ENCODE results near the gene COA7. TPM values are rescaled to one million over a fixed set of nuclear protein-coding genes. Genes with fewer than 3 reads are reported as not detected.

COA7 gene
- total and polyA plus RNA-seq, 2 of the 8 experiments (the other 6 are each of a cell fraction or from before 2014, with no cell fraction given), result 23.2 to 61.8 TPM

- Histone ChIP-seq H3K36me3 (ENCODE audit: control insufficient read depth in 2 of 4, insufficient read depth in 4 of 4, low read length in 3 of 4) (no peaks in the 10 kb centered on the region), H3K27me3 (replicated peaks in 1 of 4; ENCODE audit: control insufficient read depth in 3 of 4, extremely low read depth in 1 of 4, insufficient read depth in 3 of 4, low read length in 3 of 4) (no peaks in the 10 kb centered on the region), H3K4me2 (ENCODE audit: insufficient read depth in 1 of 2, low read depth in 2 of 2, low read length in 2 of 2) (no peak overlapping the region), H3K4ac (replicated peaks; ENCODE audit: insufficient read length, low read depth, low read length) (no peak overlapping the region), H2BK15ac (ENCODE audit: low read length) (no peak overlapping the region), H4K91ac (replicated peaks; ENCODE audit: insufficient read length, low read length) (no peak overlapping the region), H2BK120ac (replicated peaks; ENCODE audit: low read depth, low read length) (no peak overlapping the region), H3K56ac (replicated peaks; ENCODE audit: insufficient read length, low read depth, low read length) (no peak overlapping the region), H3K18ac (ENCODE audit: extremely low read depth, low read length) (no peak overlapping the region), H4K20me1 (replicated peaks in 1 of 2; ENCODE audit: control insufficient read depth in 1 of 2, insufficient read depth in 2 of 2, low read length in 2 of 2) (no peaks in the 10 kb centered on the region), H2AK5ac (ENCODE audit: low read depth, low read length) (no peak overlapping the region), H4K5ac (ENCODE audit: insufficient read length, low read depth, low read length) (no peak overlapping the region), H2BK20ac (ENCODE audit: low read length) (no peak overlapping the region), H3K79me1 (ENCODE audit: low read depth, low read length) (no peaks in the 10 kb centered on the region), H3K14ac (ENCODE audit: insufficient read length) (no peak overlapping the region), H3K9ac (replicated peaks in 1 of 4; ENCODE audit: extremely low read depth in 1 of 4, low read depth in 3 of 4, low read length in 3 of 4) (no peak overlapping the region), H2BK5ac (ENCODE audit: low read depth, low read length) (no peak overlapping the region), H3K4me3 (ENCODE audit: extremely low read depth in 1 of 4, insufficient read depth in 2 of 4, low read depth in 3 of 4, low read length in 4 of 4) (no peak overlapping the region), H2AFZ (ENCODE audit: low read length) (peak overlapping the region; percentile 21; the same call in 1 of the 2 replicates), H3K23ac (ENCODE audit: insufficient read length) (no peak overlapping the region), H3K27ac (ENCODE audit: low read depth, low read length) (no peak overlapping the region), H3K9me3 (ENCODE audit: insufficient read depth in 2 of 2, low read depth in 1 of 2, low read length in 1 of 2) (no peaks in the 10 kb centered on the region), H3K4me1 (replicated peaks in 1 of 4; ENCODE audit: control insufficient read depth in 3 of 4, insufficient read depth in 4 of 4, low read length in 3 of 4) (no peaks in the 10 kb centered on the region), H3K79me2 (ENCODE audit: control insufficient read depth in 1 of 2, insufficient read depth in 2 of 2, low read length in 2 of 2) (no peaks in the 10 kb centered on the region), H3K23me2 (ENCODE audit: low read depth, low read length) (no peaks in the 10 kb centered on the region), H4K8ac (ENCODE audit: extremely low read depth, insufficient read depth, low read length) (no peak overlapping the region), H2BK12ac (ENCODE audit: low read depth, low read length) (no peak overlapping the region)
- ChIA-PET POLR2A (ENCODE audit: partially characterized antibody) (no interaction called here), CTCF (ENCODE audit: partially characterized antibody) (no interaction called here)
- no peak for FAIRE-seq
- DNase-seq (ENCODE audit: low read depth in 1 of 2, low spot score in 2 of 2), result no peak
- TF ChIP-seq SIN3A (conservative IDR thresholded peaks at IDR 0.05 in 1 of 2, IDR thresholded peaks at IDR 0.05 in 1 of 2; ENCODE audit: low read depth in 1 of 2, low read length in 2 of 2) (no peak), TEAD4 (IDR thresholded peaks at IDR 0.05; ENCODE audit: low read depth, low read length) (no peak), PHF8 (conservative IDR thresholded peaks at IDR 0.05; ENCODE audit: low read depth, low read length) (no peak), HDAC6 (IDR thresholded peaks at IDR 0.05; ENCODE audit: low read depth, low read length) (no peak), POU5F1 (IDR thresholded peaks at IDR 0.05; ENCODE audit: low read depth, low read length) (no peak), BRCA1 (IDR thresholded peaks at IDR 0.05; ENCODE audit: low read depth, low read length) (no peak), RBBP5 (IDR thresholded peaks at IDR 0.05; ENCODE audit: borderline replicate concordance, low read depth, low read length) (no peak), E2F6 (IDR thresholded peaks at IDR 0.05) (no peak), SRF (IDR thresholded peaks at IDR 0.05; ENCODE audit: low read depth, low read length) (no peak), SAP30 (IDR thresholded peaks at IDR 0.05; ENCODE audit: insufficient read depth, insufficient replicate concordance, low read length) (no peak), CTCF (IDR thresholded peaks at IDR 0.05; ENCODE audit: control extremely low read depth in 1 of 3, insufficient read depth in 1 of 3, low read depth in 1 of 3, low read length in 3 of 3) (no peak)
- 83% methylated on average over 6 of the region's 6 CpGs; no CpG with 5 or more reads in 1 of the 2 experiments for WGBS, 2 experiments (ENCODE audit: extremely low coverage in 1 of 2, insufficient coverage in 1 of 2, insufficient read length in 1 of 2, insufficient replicate concordance in 2 of 2, low coverage in 1 of 2, low lambda C conversion rate in 2 of 2, missing lambda C conversion rate in 1 of 2)
Measured at GRCh38 chr1:52645261-52645660, 52.9 kb downstream of the COA7 start.
